ENCODE measurements around the gene NAA10.

DNA sequence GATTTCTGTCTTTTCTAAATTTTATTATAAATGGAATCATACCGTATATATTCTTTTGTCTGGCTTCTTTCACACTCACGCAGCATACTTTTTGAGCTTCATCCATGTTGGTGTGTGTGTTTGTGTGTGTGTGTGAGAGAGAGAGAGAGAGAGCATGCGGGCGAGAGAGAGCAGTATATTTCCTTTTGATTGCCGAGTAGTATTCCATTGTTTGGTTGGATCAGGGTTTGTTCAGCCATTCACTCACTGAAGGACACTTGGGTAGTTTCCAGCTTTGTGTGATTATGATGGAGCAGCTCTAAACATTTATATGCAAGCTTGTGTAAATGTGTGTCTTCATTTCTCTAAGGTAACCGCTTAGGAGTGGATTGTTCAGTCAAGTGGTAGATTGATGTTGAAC is 45.7 kb downstream of the NAA10 start:
- TF ChIP-seq, protein P1, sequence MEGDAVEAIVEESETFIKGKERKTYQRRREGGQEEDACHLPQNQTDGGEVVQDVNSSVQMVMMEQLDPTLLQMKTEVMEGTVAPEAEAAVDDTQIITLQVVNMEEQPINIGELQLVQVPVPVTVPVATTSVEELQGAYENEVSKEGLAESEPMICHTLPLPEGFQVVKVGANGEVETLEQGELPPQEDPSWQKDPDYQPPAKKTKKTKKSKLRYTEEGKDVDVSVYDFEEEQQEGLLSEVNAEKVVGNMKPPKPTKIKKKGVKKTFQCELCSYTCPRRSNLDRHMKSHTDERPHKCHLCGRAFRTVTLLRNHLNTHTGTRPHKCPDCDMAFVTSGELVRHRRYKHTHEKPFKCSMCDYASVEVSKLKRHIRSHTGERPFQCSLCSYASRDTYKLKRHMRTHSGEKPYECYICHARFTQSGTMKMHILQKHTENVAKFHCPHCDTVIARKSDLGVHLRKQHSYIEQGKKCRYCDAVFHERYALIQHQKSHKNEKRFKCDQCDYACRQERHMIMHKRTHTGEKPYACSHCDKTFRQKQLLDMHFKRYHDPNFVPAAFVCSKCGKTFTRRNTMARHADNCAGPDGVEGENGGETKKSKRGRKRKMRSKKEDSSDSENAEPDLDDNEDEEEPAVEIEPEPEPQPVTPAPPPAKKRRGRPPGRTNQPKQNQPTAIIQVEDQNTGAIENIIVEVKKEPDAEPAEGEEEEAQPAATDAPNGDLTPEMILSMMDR (IDR thresholded peaks at IDR 0.05), result no peak
- no peak for TF ChIP-seq POLR2A (IDR thresholded peaks at IDR 0.05)
